NAMALWA (cell line): ENCODE measurements around the gene PLEKHA7.

ENCODE experiments used
- DNase-seq: peaks from one replicate; pipeline ENCODE4 v3.0.0-alpha.2; 2015; ENCODE audit warnings: low spot score

The PLEKHA7 gene

DNA sequence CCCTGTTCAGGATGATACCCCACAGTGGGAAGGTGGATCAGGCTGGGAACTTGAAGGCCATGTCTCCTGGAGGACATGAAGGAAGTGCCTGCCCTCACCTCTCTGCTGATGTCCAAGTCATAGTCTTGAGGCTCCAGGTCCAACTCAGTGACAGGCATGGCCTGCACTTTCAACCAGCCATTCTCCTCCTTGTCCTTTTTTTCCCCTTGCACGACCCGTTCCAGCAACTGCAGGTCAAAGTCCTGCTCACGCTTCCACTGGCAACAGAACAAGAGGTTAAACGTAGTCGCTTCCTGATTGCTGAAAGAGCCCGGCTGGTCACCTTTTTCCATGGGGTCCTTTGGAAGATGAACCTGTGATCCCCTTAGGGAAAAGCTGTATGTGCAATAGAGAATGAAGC lies 228.1 kb downstream of the PLEKHA7 start:
- no peak for DNase-seq

DNA sequence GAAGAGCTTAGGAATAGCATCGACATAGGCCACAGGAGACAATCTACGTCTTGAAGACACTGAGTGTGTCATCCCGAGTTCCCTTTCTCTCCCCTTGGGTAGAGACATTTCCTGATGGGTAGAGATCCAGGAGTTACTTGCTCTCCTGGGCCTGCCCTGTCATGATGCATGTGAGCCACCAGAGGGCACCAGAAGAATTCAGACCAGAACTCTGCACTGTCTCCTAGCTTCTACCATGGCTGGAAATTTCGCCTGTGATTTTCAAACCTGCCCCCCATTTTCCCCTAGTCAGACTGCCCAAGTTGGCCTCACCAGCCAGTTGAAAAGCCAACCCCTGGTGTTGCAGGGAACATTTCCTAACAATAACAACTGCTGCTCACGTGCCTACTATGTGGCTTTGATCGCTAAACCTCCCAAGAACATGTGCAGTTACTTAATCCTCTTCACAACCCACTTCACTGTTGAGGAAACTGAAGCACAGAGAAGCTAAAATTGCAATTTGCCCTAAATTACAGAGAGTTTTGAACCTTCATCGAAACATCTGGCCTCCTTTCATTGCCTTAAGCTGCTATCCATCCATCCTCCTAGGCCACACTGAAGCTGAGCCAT lies 228.6 kb downstream of the PLEKHA7 start:
- peak; percentile 72 for DNase-seq

DNA sequence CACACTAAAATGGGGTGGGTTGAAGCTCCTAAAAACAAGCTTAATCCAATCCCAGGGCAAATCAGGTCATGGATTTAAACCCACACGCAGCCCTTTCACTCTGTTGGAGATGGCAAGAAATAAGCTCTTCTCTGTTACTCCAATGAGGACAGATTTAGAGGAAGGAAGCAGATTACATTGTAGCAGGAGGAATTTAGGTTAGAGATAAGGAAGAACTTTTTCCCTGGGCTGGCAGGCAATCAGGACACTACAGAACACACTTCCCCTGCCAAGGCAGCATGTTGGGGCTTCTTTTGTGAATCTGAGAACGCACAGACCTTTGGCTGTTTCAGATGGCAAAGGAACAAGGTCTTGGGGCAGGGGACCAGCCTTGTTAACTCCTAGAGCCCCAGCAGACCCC lies 229.5 kb downstream of the PLEKHA7 start:
- DNase-seq = no peak

DNA sequence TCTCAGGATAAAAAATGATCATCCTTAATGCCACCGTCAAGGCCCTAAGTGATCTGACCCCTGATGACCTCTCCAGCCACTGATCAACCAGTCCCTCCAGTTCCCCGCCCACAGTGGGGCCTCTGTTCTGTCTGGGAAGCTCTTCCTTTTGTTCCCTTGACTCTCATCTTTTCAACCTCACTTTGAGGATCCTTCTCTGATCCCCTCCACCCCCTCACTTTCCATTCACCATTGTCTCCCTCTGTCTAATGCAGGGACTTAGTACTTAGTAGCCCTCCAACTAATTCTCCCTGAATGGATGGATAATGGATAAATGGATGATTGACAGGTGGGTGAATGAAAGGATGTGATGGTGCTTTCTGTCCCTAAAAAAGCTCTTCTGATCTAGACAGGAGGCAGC lies 230.1 kb downstream of the PLEKHA7 start:
- DNase-seq = no peak

DNA sequence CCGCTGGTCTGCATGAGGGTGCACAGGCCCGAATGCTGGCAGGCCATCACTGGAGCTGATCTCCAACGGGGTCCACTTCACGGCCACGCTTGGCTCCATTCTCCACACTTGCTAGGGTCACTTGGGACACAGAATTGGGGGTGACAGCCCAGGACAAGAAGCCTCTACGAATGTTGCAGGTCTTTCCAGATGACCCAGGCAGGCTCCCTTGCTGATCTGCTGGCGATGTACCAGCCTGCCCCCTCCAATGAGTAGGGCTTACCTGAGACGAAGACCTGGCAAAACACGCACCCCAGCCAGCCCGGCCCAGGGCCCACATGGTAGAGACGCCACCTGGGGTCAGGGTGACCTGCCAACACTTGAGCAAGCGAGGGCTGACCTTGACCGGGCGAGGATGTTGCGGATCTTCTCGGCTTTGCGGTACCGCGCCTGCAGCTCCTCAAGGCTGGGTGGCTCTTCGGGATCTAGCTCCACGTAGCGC lies 230.9 kb downstream of the PLEKHA7 start:
- DNase-seq = no peak

DNA sequence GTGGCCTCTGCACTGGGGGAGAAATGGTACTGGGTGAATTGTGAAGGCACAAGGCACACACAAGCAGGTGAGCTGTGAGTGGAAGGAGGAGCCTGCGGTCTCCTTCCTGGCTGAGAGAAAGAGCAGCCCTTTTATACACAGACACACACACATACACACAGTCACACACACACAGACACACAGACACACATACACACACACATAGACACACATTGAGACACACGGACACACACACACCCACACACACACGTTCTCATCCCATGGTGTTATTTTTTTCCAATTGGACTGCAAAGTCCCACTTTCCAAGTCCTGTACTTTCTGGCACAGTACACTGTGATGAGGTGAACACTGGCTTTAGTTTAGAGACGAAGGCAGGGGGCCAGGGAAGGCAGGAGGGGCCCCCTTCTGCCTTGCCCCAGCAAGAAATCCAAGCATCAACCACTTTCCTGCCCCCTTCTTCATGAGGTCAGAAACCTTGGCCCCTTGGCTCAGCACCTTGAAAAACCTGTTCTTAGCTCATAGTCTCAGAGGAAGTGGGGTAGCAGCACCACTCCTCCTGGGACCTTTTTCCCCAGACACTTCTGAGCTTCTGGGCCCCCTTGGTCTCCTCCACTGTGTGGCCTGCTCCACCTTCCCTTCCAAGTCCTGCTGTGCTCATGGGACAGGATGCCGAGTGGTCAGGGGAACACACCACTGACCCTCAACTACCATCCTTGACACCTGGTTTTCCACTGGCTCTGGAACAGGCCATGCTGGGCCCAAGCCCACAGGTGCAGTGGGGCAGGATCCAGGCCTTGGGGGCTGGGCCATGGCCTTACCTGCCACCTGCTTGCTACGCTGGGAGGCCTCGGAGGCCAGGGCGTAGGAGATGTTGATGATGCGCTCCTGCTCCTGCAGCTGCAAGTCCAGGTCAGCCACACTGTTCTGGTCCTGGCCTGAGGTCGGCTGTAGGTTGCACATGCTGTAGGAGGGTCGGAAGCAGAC lies 232.0 kb downstream of the PLEKHA7 start:
- DNase-seq = no peak

DNA sequence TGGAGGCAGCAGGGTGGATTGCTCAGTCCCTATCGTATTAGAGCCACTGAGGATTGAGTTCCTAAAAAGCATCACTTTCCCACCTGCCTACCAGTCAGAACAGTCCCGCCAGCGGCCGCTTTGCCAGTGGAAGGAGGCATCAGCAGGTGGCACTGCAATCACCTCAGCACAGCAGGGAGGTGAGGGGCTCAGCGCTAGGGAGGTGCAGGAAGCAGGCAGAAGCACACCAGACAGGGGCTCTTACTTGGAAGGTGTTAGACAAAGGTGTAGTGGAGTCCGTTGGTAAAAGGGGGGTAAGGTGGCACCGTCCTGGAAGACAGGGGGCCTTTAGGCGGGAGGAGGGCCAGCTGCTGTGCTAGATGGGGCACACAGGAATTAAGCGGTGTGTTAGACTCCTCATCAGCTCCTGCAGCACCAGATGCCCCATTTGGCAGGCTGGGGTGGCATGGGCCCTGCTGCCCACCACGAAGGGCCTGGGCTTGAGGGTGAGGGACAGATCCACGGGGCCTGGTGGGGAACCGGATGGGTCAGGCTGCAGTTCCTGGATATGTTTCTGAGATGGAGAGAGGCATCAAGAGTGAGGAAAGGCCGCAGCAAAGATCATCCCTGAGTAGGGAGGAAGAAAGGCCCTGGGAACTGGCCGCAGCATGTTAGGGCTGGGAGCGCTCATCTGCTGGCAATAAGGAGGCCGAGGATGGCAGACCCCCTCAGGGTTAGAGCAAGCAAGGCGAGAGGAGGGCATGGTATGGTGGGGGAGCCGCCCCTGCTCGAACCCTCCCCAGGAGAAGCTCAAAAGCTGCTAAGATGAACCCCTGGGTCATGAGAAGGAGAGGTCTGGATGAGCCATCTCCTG lies 233.3 kb downstream of the PLEKHA7 start:
- DNase-seq = no peak

DNA sequence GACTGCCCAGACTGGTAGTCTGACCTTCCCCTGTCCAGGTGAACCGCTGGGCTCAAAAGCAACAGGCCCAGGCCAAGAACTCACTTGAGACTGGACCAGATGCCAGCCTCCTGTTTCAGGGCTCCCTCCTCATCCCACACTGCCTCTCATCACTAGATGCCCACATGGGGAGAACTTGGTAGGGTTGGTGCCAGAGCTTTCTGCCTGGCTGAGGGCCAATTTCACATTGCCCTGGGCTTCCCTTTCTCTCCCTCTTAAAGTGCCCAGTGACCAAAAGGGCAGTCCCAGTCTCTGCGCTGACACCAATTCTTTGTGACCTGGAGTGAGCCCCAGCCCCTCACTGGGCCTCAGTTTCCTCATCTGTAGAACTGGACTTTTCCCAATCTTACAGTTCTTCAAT lies 234.1 kb downstream of the PLEKHA7 start:
- DNase-seq = no peak

DNA sequence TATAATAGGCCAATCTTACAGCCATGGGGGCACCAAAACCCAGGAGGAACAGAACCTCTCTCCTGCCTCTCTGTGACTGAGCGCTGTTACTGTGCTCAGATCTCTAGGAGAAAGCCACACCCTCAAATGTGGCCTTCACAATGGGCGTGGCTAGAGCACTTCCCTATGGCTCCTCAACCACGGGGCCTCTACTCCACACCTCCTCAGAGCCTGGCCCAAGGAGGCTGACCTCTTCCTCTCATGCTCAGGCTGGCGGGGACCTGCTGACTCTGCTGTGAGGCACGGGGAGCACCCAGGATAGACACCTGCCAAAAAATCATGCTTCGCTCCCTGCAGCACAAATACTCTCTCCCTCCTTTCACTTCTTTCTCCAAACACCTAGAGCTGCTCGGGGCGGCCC lies 234.8 kb downstream of the PLEKHA7 start:
- DNase-seq = no peak

DNA sequence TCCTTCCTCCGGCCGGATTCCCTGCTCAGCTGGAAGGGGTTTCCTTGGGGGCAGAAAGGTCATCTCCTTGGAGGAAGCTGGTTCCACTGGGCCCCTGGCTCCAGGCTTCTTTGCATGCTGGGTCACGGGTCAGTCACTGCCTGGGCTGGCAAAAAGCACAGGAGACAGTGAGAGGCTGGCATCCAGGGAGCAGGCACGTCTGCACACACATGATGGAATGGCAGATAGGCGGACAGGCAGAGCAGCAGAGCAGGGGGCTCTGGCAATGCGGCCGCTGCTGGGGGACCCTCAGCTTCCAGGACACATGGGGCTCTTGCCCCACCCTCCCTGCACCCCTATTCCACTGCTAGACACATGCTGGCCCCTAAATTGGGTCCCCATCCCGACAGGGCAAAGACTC lies 235.3 kb downstream of the PLEKHA7 start:
- DNase-seq = no peak

DNA sequence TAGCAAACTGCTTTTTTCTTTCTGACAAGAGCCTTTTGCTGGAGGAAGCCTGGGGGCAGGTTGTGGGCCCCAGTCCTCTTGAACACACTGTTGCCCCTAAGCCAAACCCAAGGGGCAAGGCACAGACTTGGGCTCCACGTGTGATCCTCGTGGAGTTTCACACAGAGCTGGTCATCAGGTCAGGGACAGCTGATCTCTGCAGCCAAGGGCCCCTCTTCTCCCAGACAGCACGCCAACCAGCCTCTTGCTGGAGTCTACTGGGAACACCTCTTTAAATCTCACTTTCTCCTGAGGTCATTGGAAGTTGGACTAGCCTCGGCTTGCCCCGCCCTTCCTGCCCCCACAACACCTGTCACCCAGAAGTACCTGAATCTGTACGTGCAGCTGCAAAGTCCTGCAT lies 235.9 kb downstream of the PLEKHA7 start:
- no peak for DNase-seq

DNA sequence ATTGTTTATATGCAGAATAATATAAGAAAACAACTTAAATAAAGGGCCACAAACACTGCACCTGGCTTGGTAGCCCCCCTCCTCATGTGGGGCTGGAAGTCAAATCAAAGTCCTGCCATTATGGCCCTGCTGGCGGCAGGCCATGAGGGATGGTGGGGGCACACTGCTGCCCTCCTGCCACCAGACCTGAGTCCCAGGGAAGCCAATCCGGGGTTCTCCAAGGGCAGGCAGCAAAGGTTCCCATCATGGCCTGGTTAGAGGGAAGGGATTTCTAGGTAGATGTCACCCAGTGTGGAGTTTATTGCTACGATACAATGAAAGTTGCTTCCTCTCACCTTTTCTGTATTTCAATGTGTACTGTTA lies 236.6 kb downstream of the PLEKHA7 start:
- DNase-seq = no peak

DNA sequence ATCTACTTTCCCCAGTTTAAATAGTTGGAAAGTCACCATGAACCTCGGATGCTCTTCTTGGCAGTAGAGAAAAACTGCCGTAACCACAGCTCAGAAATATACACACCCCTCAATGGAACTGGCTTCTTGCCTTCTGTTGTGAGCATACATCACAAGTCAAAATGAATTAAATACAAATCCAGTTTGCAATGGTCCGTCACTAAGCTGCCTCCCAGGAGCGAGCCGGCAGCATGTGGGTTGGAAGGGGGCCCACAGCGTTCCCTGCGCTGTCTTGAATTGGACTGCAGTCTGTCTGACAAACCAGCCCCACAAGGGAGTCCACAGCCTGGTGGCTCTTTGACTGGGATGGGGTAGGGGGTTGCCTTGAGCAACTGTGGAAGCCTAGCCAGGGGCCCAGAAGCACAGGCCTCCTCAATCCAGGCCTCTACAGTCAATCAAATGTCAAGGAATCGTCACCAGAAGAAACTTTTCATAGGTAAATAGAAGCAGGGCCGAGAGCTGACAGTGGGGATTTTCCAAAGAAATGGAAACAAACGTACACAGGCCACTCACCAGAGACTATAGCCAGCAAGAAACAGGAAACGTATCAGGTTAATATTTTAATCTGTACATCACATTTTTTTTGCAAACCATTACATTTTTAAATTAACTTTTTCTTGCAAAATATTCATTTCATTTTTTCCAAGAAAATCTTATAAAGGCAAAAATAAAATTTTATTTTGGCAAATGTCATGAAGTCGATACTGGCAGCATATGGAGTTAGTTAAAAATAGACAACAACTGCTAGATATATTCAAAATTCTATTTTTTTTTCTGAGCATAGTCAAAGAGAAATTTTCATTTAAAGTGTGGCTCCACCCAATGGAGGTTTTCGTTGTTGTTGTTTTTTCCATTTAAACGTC lies 237.3 kb downstream of the PLEKHA7 start:
- no peak for DNase-seq

DNA sequence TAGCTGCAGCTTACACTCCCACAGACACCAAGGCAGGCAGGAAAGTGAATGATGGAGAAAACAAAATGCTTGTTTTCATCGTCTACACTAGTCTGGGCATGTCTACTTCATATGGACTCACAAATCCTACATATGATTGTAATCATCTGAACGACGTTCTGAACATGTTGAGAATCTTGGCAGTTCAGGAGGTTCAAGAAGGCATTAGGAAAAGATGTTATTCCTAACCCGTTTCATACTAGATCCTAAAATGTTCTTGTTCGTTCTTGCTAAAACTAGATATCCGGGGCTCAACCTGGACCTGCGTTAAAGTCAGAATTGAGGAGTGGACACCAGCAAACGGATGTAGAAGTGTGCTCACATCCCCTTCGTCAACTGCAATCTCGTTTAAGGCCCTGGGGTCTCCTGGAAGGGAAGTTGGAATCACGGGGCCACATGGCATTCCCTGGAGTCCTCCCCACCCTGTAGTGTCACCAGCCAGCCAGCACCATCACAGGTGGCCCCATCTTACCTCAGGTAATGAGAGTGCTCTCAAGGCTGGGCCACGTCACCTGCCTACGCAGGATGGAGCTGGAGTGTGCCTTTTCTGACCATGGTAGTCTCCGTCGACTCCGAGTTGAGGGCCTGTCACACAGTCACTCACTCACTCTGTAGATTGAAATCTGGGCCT lies 238.5 kb downstream of the PLEKHA7 start:
- no peak for DNase-seq

DNA sequence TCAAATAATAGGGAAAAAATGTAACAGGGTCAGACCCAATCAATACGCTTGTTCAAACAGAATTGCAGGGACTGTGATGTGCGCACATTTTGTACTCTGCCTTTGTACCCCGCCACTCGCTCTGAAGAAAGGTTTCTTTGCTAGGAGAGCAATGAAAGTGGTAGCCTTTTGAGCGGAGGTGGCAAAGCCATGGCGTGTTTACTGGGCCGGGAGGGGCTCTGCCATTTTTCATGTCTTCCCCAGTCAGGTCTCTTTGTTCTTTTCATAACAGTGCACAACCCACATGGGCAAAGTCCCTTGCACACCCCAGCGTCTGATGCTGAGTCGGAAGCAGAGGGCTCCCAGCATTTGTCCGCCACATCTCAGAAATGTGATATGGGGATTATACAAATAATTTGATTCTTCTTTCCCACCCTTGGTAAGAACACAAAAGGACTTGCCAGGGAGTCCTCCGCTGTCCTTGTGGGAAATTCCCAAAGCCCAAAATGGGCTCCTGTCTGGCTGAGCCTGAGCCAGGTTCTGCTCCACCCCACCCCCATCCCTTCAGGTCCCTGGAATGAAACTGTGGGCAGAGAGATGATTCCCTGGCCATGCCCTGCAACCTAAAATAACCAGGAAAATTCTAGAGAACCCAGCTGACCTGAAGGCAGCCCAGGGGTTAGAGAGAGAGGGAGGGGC lies 239.1 kb downstream of the PLEKHA7 start:
- no peak for DNase-seq

DNA sequence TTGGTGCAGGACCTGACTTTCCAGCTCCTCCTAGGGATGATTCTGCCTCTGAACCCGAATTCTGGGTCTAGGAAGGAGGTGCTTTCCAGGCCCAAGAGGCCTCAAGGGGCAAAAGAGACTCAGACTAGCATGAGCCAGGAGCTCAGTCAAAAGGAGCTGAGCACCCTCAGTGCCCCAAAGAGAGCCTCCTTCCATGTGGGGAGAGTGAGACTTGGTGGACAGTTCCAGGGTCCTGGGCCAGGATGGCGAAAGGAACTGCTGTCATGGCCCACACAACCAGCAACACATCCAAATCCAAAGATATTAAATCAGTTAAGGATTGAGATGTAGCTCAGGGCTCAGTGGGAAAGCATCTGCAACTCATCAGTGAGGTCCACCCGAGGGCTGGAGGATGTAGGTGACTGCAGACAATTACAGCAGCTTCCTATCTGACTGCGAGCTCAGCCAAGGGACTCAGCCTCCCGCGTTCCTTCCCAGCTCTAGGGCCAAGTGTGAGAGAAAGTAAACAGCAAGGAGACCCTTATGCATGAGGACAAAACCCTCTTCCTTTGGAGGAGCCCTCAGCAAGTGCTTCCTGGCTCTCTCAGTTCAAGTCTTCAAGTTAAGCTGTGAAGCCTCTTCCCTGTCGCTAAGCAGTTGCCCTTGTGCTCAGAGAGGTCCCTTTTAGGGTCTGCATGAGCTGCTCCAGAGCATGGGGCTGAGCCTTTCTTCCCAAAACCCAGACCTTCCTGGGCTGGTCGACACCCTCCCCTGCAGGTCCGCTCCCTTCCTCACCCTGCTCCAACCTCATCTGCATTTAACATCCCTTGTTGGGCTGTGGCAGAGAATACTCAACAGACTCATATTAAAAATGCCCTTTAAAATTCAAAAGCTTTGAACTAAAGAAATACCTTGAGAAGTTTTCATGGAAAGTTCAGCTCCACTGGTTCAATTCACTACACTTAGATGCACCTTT lies 240.0 kb downstream of the PLEKHA7 start:
- DNase-seq = no peak

DNA sequence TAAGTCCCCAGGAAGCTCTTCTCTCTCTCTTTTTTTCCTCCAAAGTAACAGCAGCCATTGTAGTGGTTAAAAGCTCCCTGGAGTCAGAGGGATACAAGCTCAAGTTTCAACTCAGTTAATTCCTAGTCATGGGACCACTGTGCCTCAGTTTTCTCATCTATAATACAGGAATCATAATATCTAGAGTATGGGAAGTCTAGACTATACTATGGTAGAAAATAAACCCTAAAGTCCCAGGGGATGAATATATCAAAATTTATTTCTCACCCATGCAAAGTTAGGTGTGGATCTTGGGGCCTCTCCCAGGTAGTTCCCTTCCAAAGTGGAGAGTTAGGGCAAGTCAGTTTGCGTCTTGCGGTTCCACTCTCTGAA lies 242.1 kb downstream of the PLEKHA7 start:
- no peak for DNase-seq

DNA sequence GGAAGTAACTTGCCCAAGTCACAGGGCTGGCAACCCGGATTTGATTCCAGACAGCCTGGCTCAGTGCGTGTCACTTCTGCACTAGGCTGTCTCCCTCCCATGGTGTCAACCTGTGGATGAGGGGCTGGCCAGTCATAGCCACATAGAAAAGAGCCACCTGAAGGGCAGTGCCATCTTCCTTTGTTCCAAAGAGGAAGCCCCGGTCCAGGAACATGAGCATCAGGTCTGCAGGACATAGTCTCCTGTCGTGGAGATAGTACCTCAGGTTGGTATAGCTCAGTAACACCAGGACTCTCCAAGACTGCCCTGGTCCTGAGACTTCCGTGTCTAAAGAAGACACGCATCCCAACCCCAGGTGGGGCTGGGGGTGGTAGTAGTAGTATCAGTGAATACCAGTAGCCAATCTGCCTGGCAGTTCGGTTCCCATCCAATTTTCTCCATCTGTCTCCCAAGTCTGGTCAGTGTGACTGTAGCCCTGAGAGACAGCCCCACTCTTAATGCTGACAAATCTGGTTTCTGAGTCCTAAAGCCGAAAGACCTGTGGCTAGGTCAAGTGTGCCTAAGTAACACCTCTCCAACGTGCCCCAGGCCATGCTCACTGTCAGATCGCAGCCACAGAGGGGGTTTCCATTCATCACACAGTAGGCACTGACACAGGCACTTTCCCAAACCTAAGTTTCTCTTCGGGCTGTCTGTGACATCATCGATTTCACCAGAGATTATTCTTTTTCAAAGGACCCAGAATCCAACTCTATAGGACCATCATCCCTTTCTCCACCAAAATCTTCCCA lies 242.7 kb downstream of the PLEKHA7 start:
- no peak for DNase-seq
